ENCODE data around the gene DLX4.

DLX4 gene

DNA sequence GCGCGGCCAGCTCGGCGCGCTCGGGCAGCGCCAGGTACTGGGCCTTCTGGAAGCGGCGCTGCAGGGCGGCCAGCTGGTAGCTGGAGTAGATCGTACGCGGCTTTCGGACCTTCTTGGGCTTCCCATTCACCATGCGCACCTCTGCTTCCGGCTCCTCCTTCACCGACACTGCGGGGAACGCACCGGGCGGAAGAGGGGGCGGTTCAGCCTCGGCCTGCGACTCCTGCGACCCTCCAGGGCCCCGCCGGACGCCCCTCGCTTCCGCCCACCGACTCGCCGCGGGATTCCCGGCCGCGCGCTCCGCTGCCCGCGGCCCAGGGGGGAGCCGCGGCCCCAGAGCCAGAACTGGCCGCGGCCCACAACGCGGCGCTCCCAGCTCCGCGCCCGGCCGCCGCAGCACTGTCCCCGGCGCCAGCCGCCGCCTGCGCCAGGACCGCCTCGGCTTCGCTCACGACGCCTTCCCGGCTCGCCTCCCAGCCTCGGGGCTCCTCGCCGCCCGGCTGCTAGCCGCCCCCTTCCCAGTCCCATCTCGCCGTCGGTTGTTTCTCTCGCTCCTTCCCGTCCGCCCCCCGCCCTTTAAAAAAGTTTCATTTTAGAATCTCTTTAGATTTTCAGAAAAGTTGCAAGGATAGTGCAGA is 24.6 kb downstream of the DLX4 start:
- no peak for DNase-seq (ENCODE audit: extremely low read depth, low read depth)
- TF ChIP-seq, protein P1, sequence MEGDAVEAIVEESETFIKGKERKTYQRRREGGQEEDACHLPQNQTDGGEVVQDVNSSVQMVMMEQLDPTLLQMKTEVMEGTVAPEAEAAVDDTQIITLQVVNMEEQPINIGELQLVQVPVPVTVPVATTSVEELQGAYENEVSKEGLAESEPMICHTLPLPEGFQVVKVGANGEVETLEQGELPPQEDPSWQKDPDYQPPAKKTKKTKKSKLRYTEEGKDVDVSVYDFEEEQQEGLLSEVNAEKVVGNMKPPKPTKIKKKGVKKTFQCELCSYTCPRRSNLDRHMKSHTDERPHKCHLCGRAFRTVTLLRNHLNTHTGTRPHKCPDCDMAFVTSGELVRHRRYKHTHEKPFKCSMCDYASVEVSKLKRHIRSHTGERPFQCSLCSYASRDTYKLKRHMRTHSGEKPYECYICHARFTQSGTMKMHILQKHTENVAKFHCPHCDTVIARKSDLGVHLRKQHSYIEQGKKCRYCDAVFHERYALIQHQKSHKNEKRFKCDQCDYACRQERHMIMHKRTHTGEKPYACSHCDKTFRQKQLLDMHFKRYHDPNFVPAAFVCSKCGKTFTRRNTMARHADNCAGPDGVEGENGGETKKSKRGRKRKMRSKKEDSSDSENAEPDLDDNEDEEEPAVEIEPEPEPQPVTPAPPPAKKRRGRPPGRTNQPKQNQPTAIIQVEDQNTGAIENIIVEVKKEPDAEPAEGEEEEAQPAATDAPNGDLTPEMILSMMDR (IDR thresholded peaks at IDR 0.05; ENCODE audit: low read depth, low read length): no peak

DNA sequence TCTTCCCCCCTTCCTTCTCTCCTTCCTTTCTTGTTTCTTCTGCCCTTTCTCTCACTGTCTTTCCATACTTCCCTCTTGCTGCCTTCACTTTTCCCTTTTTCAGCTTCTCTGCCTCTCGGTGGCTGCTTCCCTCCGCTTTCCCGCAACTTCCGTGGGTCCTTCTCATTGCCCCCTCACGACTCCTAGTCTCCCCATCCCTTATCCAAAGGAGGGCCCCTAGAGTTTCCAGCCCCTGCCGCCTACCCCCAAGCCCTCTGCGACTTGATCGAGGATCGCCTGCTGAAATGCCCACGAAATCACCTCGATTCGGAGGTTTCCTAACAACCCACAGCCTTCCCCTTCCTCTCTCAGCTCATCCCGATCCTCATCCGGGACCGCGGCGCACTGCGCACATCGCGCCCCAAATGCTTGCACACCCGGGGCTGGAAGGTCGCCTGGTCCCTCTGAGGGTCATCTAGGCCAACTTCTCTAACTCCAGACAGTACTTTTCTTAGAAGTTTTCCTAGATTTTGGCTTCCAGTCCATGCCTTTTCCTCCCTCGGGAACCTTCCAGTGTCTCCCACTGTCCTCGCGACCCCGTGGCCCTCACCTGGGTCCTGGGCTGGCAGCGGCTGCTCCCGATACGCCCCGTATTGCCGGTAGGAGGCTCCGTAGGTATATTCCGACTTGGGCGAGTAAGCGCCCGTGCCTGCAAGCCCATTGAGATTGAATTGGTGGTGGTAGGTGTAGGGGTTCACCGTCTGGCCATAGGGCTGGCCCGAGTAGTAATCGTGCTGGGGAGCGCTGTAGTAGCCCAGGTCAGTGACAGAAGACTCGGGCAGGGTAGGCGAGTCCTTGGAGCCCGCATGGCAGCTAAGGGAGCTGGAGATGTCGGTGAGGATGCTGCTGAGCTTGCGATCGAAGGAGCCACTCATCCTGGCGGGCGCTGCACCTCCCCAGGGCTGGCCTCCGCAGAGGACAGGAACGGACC is 25.4 kb downstream of the DLX4 start:
- TF ChIP-seq, protein P1 (IDR thresholded peaks at IDR 0.05; ENCODE audit: low read depth, low read length): no peak
- no peak for DNase-seq (ENCODE audit: extremely low read depth, low read depth)

DNA sequence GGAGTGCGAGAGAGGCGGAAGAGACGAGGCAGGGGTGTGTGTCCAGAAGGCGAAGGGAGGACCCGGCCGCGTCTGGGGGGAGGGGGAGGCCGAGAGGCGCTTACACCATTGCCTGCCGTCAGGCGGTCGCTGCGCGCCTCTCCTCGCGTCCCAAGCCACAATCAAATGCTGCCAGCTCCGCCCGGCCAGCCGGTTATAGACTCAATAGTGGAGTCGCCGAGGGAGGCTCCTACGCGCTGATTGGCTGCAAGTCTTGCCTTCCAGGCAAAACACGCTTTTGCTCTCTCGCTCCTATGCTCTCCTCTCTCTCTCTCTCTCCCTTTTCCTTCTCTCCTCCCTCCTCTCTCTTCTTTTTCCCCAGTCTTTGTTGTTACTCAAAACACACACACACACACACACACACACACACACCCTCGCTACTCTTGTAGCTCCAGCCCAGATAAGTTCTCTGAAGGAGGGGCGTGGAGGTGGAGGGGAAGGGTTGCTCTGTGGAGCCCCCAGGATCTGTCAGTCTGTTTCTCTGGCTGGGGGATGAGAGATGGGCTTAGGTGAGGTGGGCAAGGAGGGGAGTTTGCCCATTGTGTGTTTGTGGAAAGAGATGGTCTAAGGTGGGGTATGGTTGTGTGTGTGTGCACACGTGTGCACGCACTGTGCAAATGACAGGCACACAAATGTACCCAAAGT is 26.2 kb downstream of the DLX4 start, which contains the start of gene DLX3:
TSS of gene DLX3 (minus strand) at position 170 of the 684 bp plus-strand sequence. CDS start 226 bp downstream, outside the sequence.
- TF ChIP-seq, protein P1 (IDR thresholded peaks at IDR 0.05; ENCODE audit: low read depth, low read length): no peak
- peak; percentile 24 for DNase-seq (ENCODE audit: extremely low read depth, low read depth)

DNA sequence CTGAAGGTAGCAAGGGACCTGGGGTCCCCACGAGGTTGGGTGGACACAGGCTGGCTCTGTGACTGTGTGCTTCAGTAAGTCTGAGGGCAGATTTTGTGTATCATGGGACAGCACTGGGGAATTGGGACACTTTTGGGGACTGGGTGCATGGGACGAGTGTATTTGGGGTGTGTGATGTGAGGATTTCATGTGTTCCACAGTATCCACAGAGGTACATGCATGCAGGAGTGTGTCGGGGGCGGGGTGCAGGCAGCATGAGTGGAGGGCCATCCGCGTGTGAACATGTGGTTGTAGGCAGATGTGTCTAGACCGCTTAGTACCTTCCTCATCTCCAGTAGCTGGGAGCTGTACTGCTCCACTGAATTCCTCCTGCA is 27.1 kb downstream of the DLX4 start:
- no peak for DNase-seq (ENCODE audit: extremely low read depth, low read depth)
- TF ChIP-seq, protein P1 (IDR thresholded peaks at IDR 0.05; ENCODE audit: low read depth, low read length): no peak

DNA sequence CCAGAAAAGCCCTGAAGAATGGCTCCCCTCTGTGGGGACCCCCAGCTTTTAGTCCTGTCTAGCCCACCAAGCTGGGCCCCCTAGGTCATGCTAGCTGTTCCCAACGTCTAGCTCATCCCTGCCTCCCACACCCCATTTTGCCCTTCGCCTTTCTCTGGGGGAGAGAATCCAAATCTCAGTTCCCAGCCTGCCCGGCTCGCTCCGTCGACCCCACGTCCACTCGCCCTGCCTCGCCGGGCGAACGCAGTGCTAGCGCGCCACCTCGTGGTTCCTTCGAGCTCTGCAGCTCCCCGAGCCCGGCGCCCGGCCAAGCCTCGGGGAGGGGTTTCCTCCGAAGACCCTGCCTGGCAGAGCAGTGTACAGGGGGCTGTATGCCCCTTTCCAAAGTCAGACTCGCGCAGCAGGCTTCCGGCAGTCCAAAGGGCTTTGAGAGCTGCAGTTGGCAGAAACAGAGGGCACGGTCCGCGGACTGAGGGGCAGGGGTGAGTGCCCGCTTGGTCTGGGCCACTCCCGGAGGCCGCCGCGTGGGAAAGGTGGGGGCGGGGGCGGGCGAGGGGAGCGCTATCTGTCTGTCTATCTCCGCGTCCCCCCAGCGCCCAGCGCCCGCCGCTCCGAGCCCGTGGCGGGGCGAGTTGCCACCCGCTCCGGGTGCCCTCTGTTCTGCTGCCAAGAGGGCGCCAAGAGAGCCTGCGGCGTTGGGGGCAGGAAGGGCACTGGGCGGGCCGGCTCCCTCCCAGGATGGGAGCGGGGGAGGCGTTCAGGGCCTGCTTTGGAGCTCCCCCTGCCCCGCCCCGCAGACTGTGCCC is 27.7 kb downstream of the DLX4 start:
- TF ChIP-seq, protein P1 (IDR thresholded peaks at IDR 0.05; ENCODE audit: low read depth, low read length): peak; percentile 94
- no peak for DNase-seq (ENCODE audit: extremely low read depth, low read depth)

DNA sequence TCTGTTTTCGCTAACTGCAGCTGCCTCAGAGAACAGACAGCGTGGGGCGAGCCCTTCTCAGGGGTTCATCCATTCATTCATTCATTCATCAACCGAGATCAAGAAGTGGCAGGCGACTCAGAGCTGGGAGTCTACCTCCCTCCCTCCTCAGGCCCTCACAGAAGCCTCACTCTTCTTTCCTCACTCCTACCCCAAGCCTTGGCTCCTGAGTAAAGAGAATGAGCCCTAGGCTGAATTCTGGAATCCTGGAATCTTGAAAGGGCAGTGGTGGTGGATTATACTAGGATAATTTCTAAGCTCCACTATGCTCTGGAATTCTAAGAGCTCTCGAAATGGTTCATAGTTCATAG is 28.3 kb downstream of the DLX4 start:
- TF ChIP-seq, protein P1 (IDR thresholded peaks at IDR 0.05; ENCODE audit: low read depth, low read length): no peak
- DNase-seq (ENCODE audit: extremely low read depth, low read depth): no peak

Data from AG09319 (cell line).